ENCODE results near the gene TSC2.

DNA sequence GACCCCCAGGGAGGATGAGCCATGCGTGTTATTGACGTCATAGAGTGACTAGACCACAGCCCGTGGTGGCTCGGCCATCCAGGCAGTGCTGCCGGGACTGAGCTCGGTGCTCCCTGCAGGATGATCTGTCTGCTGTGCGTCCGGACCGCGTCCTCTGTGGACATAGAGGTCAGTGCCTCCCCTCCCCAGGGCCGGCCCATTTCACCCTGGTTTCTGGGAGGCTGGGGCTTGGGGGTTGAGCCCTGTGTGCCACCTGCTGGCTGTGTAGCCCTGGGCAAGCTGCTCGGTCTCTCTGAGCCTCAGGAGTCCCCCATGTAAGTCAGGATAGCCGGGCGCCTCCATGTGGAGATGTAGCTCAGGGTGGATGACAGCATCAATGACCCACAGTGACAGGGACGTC, 8.3 kb downstream of the TSC2 start:
- TF ChIP-seq SP1 (CRISPR knock-in tag; conservative IDR thresholded peaks at IDR 0.05) (no peak), MAX (CRISPR knock-in tag; IDR thresholded peaks at IDR 0.05) (no peak), ZBTB21 (CRISPR knock-in tag; IDR thresholded peaks at IDR 0.05; ENCODE audit: borderline replicate concordance) (no peak), TEAD4 (CRISPR knock-in tag; IDR thresholded peaks at IDR 0.05) (no peak), NFE2L1 (CRISPR knock-in tag; IDR thresholded peaks at IDR 0.05) (no peak)
- TF ChIP-seq, protein P1, sequence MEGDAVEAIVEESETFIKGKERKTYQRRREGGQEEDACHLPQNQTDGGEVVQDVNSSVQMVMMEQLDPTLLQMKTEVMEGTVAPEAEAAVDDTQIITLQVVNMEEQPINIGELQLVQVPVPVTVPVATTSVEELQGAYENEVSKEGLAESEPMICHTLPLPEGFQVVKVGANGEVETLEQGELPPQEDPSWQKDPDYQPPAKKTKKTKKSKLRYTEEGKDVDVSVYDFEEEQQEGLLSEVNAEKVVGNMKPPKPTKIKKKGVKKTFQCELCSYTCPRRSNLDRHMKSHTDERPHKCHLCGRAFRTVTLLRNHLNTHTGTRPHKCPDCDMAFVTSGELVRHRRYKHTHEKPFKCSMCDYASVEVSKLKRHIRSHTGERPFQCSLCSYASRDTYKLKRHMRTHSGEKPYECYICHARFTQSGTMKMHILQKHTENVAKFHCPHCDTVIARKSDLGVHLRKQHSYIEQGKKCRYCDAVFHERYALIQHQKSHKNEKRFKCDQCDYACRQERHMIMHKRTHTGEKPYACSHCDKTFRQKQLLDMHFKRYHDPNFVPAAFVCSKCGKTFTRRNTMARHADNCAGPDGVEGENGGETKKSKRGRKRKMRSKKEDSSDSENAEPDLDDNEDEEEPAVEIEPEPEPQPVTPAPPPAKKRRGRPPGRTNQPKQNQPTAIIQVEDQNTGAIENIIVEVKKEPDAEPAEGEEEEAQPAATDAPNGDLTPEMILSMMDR (IDR thresholded peaks at IDR 0.05) = no peak
